ENCODE data around the gene HACL1.

Gene HACL1

DNA sequence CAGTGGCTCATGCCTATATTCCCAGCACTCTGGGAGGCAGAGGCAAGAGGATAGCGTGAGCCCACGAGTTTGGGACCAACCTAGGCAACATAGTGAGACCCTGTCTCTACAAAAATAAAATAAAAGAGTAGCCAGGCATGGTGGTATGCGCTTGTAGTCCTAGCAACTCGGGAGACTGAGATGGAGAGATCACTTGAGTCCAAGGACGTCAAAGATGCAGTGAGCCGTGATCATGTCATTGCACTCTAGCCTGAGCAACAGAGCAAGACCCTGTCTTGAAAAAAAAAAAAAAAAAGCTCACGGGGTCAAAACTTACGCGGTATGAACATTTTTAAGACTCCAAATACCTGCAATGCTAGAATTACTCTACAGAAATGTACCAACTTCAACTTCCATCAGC lies 42.8 kb downstream of the HACL1 start:
- no peaks in the 10 kb centered on the region for H3K27me3 ChIP-seq (ENCODE audit: control insufficient read depth in 5 of 5, insufficient read depth in 4 of 5, low read length in 5 of 5)
- H3K9me3 ChIP-seq (ENCODE audit: control insufficient read depth in 5 of 5, low read length in 5 of 5), result no peaks in the 10 kb centered on the region
- peaks cover 19 to 43% (median 32%) of the 10 kb centered on the region in 5 donors for H3K36me3 ChIP-seq (ENCODE audit: control insufficient read depth in 5 of 5, insufficient read depth in 5 of 5, low read length in 5 of 5)
- no peak overlapping the region for H3K4me3 ChIP-seq (ENCODE audit: low read depth in 1 of 5, low read length in 5 of 5)
- H3K27ac ChIP-seq (ENCODE audit: low read depth, low read length), result no peak overlapping the region
- peaks cover 0 to 25% (median 10%) of the 10 kb centered on the region in 5 donors for H3K4me1 ChIP-seq (ENCODE audit: control insufficient read depth in 5 of 5, insufficient read depth in 5 of 5, low read length in 5 of 5)
- H3K9ac ChIP-seq (ENCODE audit: low read length in 5 of 5), result no peak overlapping the region

DNA sequence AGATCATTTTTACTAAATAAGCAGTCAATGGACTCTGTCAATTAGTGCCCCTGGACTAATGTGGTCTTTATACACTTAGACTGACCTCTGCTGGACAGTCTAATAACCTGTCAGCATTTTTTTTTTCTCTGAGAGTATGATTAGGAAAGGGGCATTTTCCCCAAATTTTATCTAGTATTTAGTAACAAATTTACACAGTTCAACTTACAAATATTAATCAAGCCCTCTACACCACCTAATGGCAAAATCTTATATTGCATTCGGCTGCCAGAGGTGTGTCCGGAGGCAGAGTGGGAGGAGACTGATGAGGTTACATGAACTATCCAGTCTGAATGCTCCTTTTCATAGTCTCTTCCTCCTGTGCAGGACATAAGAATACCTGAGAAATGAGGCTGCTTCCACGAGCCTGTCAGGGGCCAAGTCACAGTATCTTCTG lies 43.8 kb downstream of the HACL1 start:
- Histone ChIP-seq H3K36me3 (ENCODE audit: control insufficient read depth in 5 of 5, insufficient read depth in 5 of 5, low read length in 5 of 5) (peaks cover 12 to 38% (median 25%) of the 10 kb centered on the region in 5 donors), H3K4me1 (ENCODE audit: control insufficient read depth in 5 of 5, insufficient read depth in 5 of 5, low read length in 5 of 5) (peaks cover 0 to 14% (median 5%) of the 10 kb centered on the region in 5 donors), H3K9ac (ENCODE audit: low read length in 5 of 5) (peak overlapping the region in 2 of 5 donors; percentile 43 to 56), H3K9me3 (ENCODE audit: control insufficient read depth in 5 of 5, low read length in 5 of 5) (no peaks in the 10 kb centered on the region), H3K27me3 (ENCODE audit: control insufficient read depth in 5 of 5, insufficient read depth in 4 of 5, low read length in 5 of 5) (no peaks in the 10 kb centered on the region), H3K27ac (ENCODE audit: low read depth, low read length) (no peak overlapping the region), H3K4me3 (ENCODE audit: low read depth in 1 of 5, low read length in 5 of 5) (no peak overlapping the region)

DNA sequence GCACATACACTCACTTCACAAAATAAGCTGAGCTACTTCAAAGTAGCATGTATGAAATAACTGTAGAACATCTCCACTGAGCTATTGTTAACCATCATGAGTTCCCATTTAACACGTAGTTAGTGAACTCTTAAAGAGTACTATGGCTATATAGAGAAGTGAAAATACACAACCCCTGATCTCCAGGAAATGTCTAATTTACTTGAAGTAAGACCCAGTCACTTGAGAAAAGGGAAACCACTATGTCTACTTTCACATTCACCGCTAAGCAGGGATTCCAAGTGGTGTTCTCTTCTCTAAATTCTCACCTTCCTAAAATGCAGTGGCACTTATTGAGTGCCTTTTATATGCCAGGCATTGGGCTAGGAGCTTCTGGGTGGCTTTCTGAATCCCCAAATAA lies 44.9 kb downstream of the HACL1 start:
- peaks cover 0 to 5% (median 3%) of the 10 kb centered on the region in 5 donors for H3K4me1 ChIP-seq (ENCODE audit: control insufficient read depth in 5 of 5, insufficient read depth in 5 of 5, low read length in 5 of 5)
- H3K9me3 ChIP-seq (ENCODE audit: control insufficient read depth in 5 of 5, low read length in 5 of 5), result no peaks in the 10 kb centered on the region
- H3K4me3 ChIP-seq (ENCODE audit: low read depth in 1 of 5, low read length in 5 of 5), result no peak overlapping the region
- no peaks in the 10 kb centered on the region for H3K27me3 ChIP-seq (ENCODE audit: control insufficient read depth in 5 of 5, insufficient read depth in 4 of 5, low read length in 5 of 5)
- H3K36me3 ChIP-seq (ENCODE audit: control insufficient read depth in 5 of 5, insufficient read depth in 5 of 5, low read length in 5 of 5), result peaks cover 8 to 41% (median 22%) of the 10 kb centered on the region in 5 donors
- H3K9ac ChIP-seq (ENCODE audit: low read length in 5 of 5), result no peak overlapping the region
- no peak overlapping the region for H3K27ac ChIP-seq (ENCODE audit: low read depth, low read length)

DNA sequence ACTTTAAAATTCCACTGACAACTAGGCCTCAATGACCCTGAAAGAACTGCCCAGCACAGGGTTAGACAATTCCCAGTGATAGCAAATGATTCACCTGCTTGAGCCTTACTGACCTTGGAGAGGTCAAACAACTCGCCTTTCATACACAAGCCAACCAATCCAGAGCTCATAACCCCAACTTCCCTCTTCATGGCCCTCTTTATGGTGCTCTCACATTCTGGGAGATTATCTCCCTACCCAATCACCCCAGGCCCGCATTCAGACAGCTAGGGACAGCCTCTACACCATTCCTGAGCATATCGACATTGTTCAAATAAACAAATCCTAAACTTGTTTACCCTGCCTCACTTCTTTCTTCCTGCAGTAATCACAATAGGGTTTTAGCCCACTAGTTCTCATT lies 47.6 kb downstream of the HACL1 start:
- no peak overlapping the region for H3K4me3 ChIP-seq (ENCODE audit: low read depth in 1 of 5, low read length in 5 of 5)
- no peaks in the 10 kb centered on the region for H3K27me3 ChIP-seq (ENCODE audit: control insufficient read depth in 5 of 5, insufficient read depth in 4 of 5, low read length in 5 of 5)
- H3K4me1 ChIP-seq (ENCODE audit: control insufficient read depth in 5 of 5, insufficient read depth in 5 of 5, low read length in 5 of 5), result peaks cover 0 to 5% (median 3%) of the 10 kb centered on the region in 5 donors
- no peak overlapping the region for H3K9ac ChIP-seq (ENCODE audit: low read length in 5 of 5)
- peaks cover 0 to 33% (median 9%) of the 10 kb centered on the region in 5 donors for H3K36me3 ChIP-seq (ENCODE audit: control insufficient read depth in 5 of 5, insufficient read depth in 5 of 5, low read length in 5 of 5)
- H3K9me3 ChIP-seq (ENCODE audit: control insufficient read depth in 5 of 5, low read length in 5 of 5), result no peaks in the 10 kb centered on the region
- H3K27ac ChIP-seq (ENCODE audit: low read depth, low read length), result no peak overlapping the region

DNA sequence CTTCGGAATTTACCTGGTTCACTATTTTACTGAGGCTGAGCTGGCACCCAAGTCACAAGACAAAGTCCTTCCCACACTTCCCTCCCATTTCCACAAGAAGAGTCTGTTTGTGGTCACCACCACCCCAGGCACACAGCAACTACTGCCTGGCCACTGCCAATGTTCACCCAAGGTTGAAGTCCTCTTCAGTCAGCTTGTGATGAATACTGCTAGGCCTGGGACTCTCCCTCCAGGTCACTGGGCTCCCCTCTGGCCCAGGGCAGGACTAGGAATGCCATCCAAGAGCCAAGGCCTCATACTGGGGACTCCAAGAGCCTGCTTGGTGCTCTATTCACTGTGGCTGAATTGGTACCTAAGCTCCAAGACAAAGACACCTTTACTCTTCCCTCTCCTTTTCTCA lies 49.5 kb downstream of the HACL1 start:
- Histone ChIP-seq H3K4me1 (ENCODE audit: control insufficient read depth in 5 of 5, insufficient read depth in 5 of 5, low read length in 5 of 5) (peaks cover 0 to under 1% (median 0%) of the 10 kb centered on the region in 5 donors), H3K9me3 (ENCODE audit: control insufficient read depth in 5 of 5, low read length in 5 of 5) (no peaks in the 10 kb centered on the region), H3K36me3 (ENCODE audit: control insufficient read depth in 5 of 5, insufficient read depth in 5 of 5, low read length in 5 of 5) (peaks cover 0 to 30% (median 9%) of the 10 kb centered on the region in 5 donors), H3K9ac (ENCODE audit: low read length in 5 of 5) (no peak overlapping the region), H3K27ac (ENCODE audit: low read depth, low read length) (no peak overlapping the region), H3K4me3 (ENCODE audit: low read depth in 1 of 5, low read length in 5 of 5) (no peak overlapping the region), H3K27me3 (ENCODE audit: control insufficient read depth in 5 of 5, insufficient read depth in 4 of 5, low read length in 5 of 5) (no peaks in the 10 kb centered on the region)

DNA sequence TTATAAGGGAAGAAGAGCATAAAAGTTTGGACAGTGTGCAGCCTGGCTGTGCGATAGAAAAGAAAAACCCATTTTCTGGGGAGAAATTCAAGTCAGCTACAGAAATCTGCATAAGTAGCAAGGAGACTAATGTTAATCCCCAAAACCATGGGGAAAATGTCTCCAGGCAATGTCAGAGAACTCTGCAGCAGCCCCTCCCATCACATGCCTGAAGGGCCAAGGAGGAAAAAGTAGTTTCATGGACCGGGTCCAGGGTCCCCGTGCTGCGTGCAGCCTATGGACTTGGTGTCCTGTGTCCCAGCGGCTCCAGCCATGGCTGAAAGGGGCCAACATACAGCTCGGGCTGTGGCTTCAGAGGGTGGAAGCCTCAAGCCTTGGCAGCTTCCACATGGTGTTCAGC lies 51.5 kb downstream of the HACL1 start:
- Histone ChIP-seq H3K4me3 (ENCODE audit: low read depth in 1 of 5, low read length in 5 of 5) (no peak overlapping the region), H3K27me3 (ENCODE audit: control insufficient read depth in 5 of 5, insufficient read depth in 4 of 5, low read length in 5 of 5) (no peaks in the 10 kb centered on the region), H3K4me1 (ENCODE audit: control insufficient read depth in 5 of 5, insufficient read depth in 5 of 5, low read length in 5 of 5) (no peaks in the 10 kb centered on the region), H3K27ac (ENCODE audit: low read depth, low read length) (no peak overlapping the region), H3K36me3 (ENCODE audit: control insufficient read depth in 5 of 5, insufficient read depth in 5 of 5, low read length in 5 of 5) (peaks cover 0 to 25% (median 7%) of the 10 kb centered on the region in 5 donors), H3K9me3 (ENCODE audit: control insufficient read depth in 5 of 5, low read length in 5 of 5) (no peaks in the 10 kb centered on the region), H3K9ac (ENCODE audit: low read length in 5 of 5) (no peak overlapping the region)

DNA sequence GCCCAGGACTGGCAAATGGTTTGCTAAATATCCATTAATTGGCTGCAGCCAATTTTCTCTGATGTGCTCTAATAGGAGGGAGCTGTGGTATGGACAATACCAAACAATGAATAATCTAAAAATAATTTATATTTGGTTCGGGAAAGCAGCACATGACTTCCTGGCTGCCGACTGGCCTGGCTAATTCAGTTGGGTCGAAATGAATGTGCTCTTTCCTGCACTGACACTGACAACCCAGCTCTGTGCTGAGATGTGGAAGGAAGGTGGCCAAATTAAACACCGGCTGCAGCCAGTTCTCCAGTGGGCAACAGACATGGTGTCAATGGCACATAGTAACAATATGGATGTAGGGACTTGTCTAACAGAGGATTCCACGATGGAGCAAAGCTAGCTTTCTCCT lies 58.8 kb downstream of the HACL1 start:
- Histone ChIP-seq H3K4me1 (ENCODE audit: control insufficient read depth in 5 of 5, insufficient read depth in 5 of 5, low read length in 5 of 5) (peaks cover 0 to 2% (median 0%) of the 10 kb centered on the region in 5 donors), H3K9ac (ENCODE audit: low read length in 5 of 5) (no peak overlapping the region), H3K27ac (ENCODE audit: low read depth, low read length) (no peak overlapping the region), H3K9me3 (ENCODE audit: control insufficient read depth in 5 of 5, low read length in 5 of 5) (no peaks in the 10 kb centered on the region), H3K36me3 (ENCODE audit: control insufficient read depth in 5 of 5, insufficient read depth in 5 of 5, low read length in 5 of 5) (no peaks in the 10 kb centered on the region), H3K4me3 (ENCODE audit: low read depth in 1 of 5, low read length in 5 of 5) (no peak overlapping the region), H3K27me3 (ENCODE audit: control insufficient read depth in 5 of 5, insufficient read depth in 4 of 5, low read length in 5 of 5) (no peaks in the 10 kb centered on the region)

DNA sequence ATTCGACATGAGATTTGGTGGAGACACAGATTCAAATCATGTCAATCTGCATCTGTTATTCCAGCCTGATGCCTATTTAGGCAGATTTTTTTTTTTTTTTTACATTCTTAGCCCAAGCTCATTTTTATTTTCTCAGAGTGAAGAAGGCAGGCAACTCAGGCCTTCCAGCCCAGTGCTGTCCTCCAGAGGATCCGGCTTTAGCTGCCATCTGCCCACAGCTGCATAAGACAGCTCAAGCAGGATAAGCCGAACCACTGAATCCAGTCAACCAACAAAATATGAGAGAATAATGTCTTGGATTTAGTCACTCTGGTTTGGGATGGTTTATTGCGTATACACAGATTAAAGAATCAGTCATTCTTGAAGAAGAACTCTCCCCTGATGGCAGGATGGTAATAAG lies 60.0 kb downstream of the HACL1 start:
- H3K4me3 ChIP-seq (ENCODE audit: low read depth in 1 of 5, low read length in 5 of 5), result no peak overlapping the region
- H3K27ac ChIP-seq (ENCODE audit: low read depth, low read length), result no peak overlapping the region
- no peak overlapping the region for H3K9ac ChIP-seq (ENCODE audit: low read length in 5 of 5)
- no peaks in the 10 kb centered on the region for H3K36me3 ChIP-seq (ENCODE audit: control insufficient read depth in 5 of 5, insufficient read depth in 5 of 5, low read length in 5 of 5)
- H3K27me3 ChIP-seq (ENCODE audit: control insufficient read depth in 5 of 5, insufficient read depth in 4 of 5, low read length in 5 of 5), result no peaks in the 10 kb centered on the region
- no peaks in the 10 kb centered on the region for H3K9me3 ChIP-seq (ENCODE audit: control insufficient read depth in 5 of 5, low read length in 5 of 5)
- peaks cover 0 to 2% (median 0%) of the 10 kb centered on the region in 5 donors for H3K4me1 ChIP-seq (ENCODE audit: control insufficient read depth in 5 of 5, insufficient read depth in 5 of 5, low read length in 5 of 5)

DNA sequence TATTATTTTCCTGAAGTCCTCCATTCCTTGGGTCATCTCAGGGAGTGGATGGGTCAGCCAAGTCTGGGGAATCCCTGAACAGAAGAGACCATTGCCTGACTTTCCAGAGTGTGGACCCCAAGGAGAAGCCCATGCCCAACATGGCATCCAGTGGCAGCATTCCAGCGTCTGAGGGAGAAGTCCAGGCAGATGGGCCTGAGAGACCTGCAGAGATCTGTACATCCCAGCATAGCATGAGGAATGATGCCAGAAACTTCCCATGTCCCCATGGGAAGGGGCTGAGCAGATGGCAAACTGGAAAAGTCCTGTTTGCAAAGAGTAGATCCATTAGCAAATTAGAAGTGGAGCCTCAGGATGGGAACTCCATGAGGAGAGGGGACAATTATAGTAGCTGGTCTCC lies 62.3 kb downstream of the HACL1 start:
- no peaks in the 10 kb centered on the region for H3K27me3 ChIP-seq (ENCODE audit: control insufficient read depth in 5 of 5, insufficient read depth in 4 of 5, low read length in 5 of 5)
- H3K9ac ChIP-seq (ENCODE audit: low read length in 5 of 5), result no peak overlapping the region
- no peak overlapping the region for H3K4me3 ChIP-seq (ENCODE audit: low read depth in 1 of 5, low read length in 5 of 5)
- H3K4me1 ChIP-seq (ENCODE audit: control insufficient read depth in 5 of 5, insufficient read depth in 5 of 5, low read length in 5 of 5), result peaks cover 0 to 2% (median 0%) of the 10 kb centered on the region in 5 donors
- H3K36me3 ChIP-seq (ENCODE audit: control insufficient read depth in 5 of 5, insufficient read depth in 5 of 5, low read length in 5 of 5), result peaks cover 0 to 2% (median 0%) of the 10 kb centered on the region in 5 donors
- H3K9me3 ChIP-seq (ENCODE audit: control insufficient read depth in 5 of 5, low read length in 5 of 5), result no peaks in the 10 kb centered on the region
- H3K27ac ChIP-seq (ENCODE audit: low read depth, low read length), result no peak overlapping the region

DNA sequence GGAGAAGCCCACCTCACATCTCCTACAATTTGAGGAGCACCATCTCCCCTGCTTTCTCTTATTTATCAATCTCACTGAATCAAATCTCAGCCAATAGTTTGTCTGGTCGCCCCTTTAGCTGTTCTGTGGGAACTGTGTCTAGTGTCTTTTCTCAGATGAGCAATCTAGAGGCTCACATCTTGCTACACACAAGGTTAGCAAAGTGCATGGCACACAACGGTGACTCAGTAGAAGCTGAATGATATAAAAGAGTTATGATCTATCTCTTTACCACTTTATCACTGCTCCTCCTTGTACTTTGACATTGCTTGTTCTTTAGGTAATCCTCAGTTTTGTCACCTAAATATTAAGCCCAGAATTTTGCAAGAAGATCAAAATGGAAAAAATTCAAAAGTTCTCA lies 63.0 kb downstream of the HACL1 start:
- no peaks in the 10 kb centered on the region for H3K27me3 ChIP-seq (ENCODE audit: control insufficient read depth in 5 of 5, insufficient read depth in 4 of 5, low read length in 5 of 5)
- no peak overlapping the region for H3K9ac ChIP-seq (ENCODE audit: low read length in 5 of 5)
- H3K27ac ChIP-seq (ENCODE audit: low read depth, low read length), result no peak overlapping the region
- H3K9me3 ChIP-seq (ENCODE audit: control insufficient read depth in 5 of 5, low read length in 5 of 5), result no peaks in the 10 kb centered on the region
- H3K4me1 ChIP-seq (ENCODE audit: control insufficient read depth in 5 of 5, insufficient read depth in 5 of 5, low read length in 5 of 5), result peaks cover 0 to 2% (median 0%) of the 10 kb centered on the region in 5 donors
- no peak overlapping the region for H3K4me3 ChIP-seq (ENCODE audit: low read depth in 1 of 5, low read length in 5 of 5)
- H3K36me3 ChIP-seq (ENCODE audit: control insufficient read depth in 5 of 5, insufficient read depth in 5 of 5, low read length in 5 of 5), result peaks cover 0 to 3% (median 0%) of the 10 kb centered on the region in 5 donors

DNA sequence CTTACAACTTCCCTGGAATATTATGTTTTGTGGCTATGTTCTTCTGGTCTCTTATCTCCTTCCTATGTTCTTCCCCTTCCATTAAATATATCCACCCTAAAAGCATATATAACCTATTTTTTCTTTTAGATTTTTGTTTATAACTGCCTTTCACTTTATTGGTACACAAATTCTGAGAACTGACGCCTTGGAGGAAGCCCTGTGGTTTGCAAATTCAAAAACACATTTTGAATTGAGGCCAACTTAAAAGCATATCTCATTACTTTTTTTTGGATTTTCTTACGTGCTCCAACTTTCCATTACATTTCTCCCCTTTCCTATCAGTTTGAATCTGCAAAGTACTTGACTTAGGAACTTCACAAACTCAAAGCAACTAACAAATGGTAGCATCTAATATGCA lies 64.5 kb downstream of the HACL1 start:
- Histone ChIP-seq H3K4me3 (ENCODE audit: low read depth in 1 of 5, low read length in 5 of 5) (no peak overlapping the region), H3K36me3 (ENCODE audit: control insufficient read depth in 5 of 5, insufficient read depth in 5 of 5, low read length in 5 of 5) (peaks cover 0 to 3% (median 0%) of the 10 kb centered on the region in 5 donors), H3K9me3 (ENCODE audit: control insufficient read depth in 5 of 5, low read length in 5 of 5) (no peaks in the 10 kb centered on the region), H3K27me3 (ENCODE audit: control insufficient read depth in 5 of 5, insufficient read depth in 4 of 5, low read length in 5 of 5) (no peaks in the 10 kb centered on the region), H3K9ac (ENCODE audit: low read length in 5 of 5) (no peak overlapping the region), H3K4me1 (ENCODE audit: control insufficient read depth in 5 of 5, insufficient read depth in 5 of 5, low read length in 5 of 5) (no peaks in the 10 kb centered on the region), H3K27ac (ENCODE audit: low read depth, low read length) (no peak overlapping the region)

Measured in subcutaneous abdominal adipose tissue (tissue), 5 donors.